Stimulated activated CD4-positive, alpha-beta T cell treated with anti-CD3 and anti-CD28 coated beads, Interleukin-2, amount 100 ng/mL, for 24 hours (primary cell): ENCODE measurements around the gene NPDC1.

Experiments used
- DNase-seq, 2 donors: peaks; one replicate each; pipeline ENCODE4 v3.0.0-alpha.2; 2020

The NPDC1 gene

GRCh38 chr9:137023157-137023556 is 22.8 kb downstream of the NPDC1 start:
- no peak for DNase-seq

GRCh38 chr9:137022662-137023008 is 23.3 kb downstream of the NPDC1 start:
- DNase-seq = no peak

DNA sequence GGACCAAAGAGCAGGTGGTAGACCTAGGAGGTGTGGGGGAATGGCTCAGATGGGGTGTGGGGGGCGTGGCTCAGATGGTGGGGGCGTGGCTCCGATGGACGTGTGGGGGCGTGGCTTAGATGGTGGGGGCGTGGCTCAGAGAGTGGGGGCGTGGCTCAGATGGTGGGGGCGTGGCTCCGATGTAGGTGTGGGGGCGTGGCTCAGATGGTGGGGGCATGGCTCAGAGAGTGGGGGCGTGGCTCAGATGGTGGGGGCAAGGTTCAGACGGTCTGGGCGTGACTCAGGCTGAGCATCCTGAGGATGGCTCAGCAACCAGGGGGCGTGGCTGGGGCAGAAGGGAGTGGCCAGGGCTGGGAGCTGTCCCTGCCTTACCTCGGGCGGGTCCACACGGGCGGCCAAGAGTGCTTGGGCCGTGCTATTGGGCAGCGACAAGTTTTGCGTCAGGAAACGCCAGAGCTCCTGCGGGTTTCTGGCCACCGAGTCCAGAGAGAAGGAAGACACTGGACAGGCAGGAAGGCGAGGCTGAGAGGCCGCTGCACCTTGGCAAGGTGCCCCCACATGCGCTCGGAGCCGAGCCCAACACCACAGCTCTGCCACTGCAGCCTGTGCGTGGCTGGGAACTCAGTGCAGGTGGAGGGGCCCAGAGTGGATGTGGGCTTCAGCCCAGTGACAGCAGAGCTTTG is 23.9 kb downstream of the NPDC1 start:
- peak; percentile 77 to 84 for DNase-seq

- DNase-seq = no peak
Measured at GRCh38 chr9:137021568-137021978, 24.4 kb downstream of the NPDC1 start.

DNA sequence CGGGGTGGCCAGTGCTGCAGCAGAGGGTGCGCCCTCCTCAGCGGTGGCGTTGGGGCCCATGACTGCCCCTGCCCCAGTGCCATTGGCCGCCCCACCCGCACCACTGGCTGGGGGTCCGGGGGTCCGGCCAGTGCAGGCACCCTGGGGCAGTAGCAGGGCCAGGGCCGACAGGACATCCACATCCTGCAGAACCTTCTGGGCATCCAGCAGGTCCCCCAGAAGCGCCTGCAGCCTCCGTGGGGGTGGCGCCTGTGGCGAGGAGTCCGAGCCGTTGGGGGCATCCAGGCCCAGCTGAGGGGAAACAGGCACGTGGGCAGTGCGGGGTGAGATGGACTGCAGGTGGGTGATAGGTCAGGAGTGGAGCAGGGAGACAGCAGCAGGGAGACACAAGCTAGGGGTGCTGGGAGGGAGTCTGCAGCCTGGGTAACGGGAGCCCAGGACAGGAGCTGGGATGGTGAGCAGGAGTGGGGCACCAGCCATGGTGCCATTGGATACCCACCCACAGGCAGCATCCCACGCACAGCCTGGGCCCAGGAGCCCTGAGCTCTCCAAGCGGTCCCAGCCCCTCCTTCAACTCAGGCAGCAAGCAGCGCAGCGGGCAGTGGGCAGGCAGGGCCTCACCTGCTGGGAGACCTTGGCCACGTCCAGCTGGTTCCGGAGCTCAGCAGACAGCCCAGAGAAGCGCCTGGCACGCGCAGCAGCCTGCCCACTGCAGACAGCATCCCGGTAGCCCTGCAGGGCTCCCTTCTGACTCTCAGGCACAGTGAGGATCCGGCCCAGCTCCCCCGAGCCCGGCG is 25.0 kb downstream of the NPDC1 start:
- no peak for DNase-seq

GRCh38 chr9:137019891-137020683 is 25.9 kb downstream of the NPDC1 start:
- no peak for DNase-seq

- DNase-seq = no peak
Measured at GRCh38 chr9:137018761-137019559, 27.0 kb downstream of the NPDC1 start.

GRCh38 chr9:137017791-137018497 is 28.0 kb downstream of the NPDC1 start:
- DNase-seq = no peak

- no peak for DNase-seq
Measured at GRCh38 chr9:137017071-137017470, 28.9 kb downstream of the NPDC1 start.

- no peak for DNase-seq
Measured at GRCh38 chr9:137016436-137016835, 29.5 kb downstream of the NPDC1 start.

DNA sequence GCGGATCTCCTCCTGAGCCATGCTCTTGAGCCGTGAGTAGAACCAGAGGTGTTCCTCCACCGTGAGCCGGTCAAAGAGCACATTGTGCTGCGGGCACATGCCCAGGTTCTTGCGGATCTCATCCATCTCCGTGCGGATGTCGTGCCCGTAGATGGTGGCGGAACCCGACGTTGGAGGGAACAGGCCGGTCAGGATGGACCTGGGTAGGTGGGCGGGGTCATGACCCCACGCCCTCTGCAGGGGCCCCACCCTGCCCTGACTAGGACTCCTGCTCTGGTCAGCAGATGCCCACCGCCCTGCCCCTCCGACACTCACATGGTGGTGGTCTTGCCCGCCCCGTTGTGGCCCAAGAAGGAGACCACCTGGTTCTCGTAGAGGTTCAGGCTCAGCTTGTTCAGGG is 30.0 kb downstream of the NPDC1 start:
- no peak for DNase-seq

GRCh38 chr9:137015540-137015930 is 30.4 kb downstream of the NPDC1 start:
- DNase-seq = no peak

DNA sequence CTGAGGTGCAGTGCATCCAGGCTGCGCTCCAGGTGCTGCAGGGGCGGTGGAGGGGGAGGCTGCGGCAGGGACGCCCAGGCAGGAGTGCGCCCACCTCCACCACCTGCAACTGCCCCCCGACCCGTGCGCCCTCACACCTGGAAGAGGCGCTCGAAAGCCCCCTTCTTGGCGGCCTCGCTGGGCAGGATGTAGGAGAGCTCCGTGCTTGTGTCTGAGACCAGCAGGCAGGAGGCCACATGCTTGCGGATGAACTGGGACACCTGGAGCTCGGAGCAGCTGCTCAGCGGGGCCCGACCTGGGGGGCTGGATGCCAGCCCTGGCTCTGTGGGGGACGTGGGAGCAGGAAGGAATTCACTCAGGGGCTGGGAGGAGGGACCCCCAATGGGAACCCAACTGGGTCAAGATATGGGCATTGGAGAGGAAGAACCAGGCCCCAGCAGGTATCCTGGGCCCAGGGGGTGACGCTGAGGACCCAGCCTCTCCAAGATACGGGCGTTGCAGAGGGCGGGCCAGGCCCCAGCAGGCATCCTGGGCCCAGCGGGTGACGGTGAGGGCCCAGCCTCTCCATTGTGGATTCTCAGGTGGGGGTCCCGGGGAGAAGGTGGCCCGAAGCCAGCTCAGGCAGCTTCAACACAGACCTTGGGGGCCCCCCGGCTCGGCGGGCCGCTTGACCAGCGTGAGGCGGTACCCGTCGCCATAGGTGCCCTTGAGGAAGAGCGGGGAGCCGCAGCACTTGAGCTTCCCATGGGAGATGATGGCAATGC is 31.0 kb downstream of the NPDC1 start:
- no peak for DNase-seq

- DNase-seq = no peak
Measured at GRCh38 chr9:137014166-137014565, 31.8 kb downstream of the NPDC1 start.

DNA sequence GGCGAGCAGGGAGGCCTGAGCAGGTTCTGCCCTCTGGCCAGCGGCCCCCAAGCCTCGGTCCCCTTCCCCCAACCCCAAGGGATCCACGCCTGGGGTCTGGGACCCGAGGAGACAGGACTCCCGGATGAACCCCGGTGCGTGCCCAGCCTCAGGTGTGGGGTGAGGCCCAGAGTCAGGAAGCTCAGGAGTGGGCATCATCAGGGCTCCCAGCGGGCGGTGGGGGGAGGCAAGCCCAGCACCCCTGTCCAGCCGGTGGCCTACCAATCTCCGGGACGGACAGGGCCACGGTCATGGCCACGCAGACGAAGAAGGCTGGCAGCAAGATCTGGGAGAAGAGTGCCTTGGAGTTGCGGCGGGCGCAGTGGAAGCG is 32.4 kb downstream of the NPDC1 start:
- DNase-seq = no peak

GRCh38 chr9:137012694-137013570 is 33.0 kb downstream of the NPDC1 start:
- no peak for DNase-seq

GRCh38 chr9:137011907-137012675 is 33.9 kb downstream of the NPDC1 start:
- DNase-seq = no peak

GRCh38 chr9:137011156-137011555 is 34.8 kb downstream of the NPDC1 start:
- DNase-seq = no peak

DNA sequence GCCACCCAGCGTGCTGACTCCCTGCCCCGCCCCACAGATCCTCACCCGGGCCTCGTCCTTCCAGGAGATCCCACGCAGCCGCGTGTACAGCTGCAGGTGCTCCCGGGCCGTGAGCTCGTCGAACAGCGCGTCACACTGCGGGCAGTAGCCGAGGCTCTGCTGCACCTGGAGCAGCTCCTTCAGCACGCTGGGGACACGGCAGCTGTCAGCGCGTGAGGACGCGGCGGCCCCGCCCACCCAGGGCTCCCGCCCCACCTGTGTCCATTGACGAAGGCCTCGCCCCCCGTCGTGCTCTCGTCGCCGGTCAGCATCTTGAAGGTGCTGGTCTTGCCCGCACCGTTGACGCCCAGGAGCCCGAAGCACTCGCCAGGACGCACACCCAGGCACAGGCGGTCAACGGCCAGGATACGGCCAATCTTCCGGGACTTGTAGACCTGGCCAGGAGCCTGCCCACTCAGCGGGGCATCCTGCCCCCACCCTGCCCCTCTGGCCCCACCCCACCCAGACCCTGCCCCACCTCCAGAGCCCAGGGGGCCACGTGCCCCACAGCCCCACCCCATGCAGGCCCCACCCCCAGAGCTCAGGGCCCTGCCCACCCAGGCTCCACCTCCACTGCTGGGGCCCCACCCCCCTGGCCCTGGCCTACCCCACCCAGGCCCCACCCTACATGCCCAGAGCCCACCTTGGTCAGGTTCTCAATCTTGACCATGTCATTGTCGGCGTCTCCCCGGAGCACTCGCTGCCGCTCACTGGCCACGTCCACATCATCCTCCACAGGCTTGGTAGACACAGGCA is 35.8 kb downstream of the NPDC1 start:
- DNase-seq = no peak
